Type B pancreatic cell (in vitro differentiated cells): ENCODE data around the gene CAMK1D. TPM values are rescaled to one million over a fixed set of nuclear protein-coding genes. Genes with fewer than 3 reads are reported as not detected.

Source experiments
- DNase-seq: peaks from one replicate; pipeline ENCODE4 v3.0.0; 2021; ENCODE audit warnings: mixed read lengths; ENCODE audit not compliant: unreplicated experiment; ENCODE audit errors: extremely low spot score
- H3K27ac Mint-ChIP-seq: 2 replicates; pipeline ENCODE4 v1.8.0; 2021; ENCODE audit warnings: mild to moderate bottlenecking, mixed read lengths
- H3K27me3 Mint-ChIP-seq: 2 replicates; pipeline ENCODE4 v1.8.0; 2021; ENCODE audit warnings: mixed read lengths
- H3K36me3 Mint-ChIP-seq: 2 replicates; pipeline ENCODE4 v1.8.0; 2021; ENCODE audit warnings: mixed read lengths
- H3K4me1 Mint-ChIP-seq: one replicate; pipeline ENCODE4 v1.8.0; 2021; ENCODE audit warnings: mixed read lengths; ENCODE audit not compliant: unreplicated experiment
- H3K4me3 Mint-ChIP-seq: 2 replicates; pipeline ENCODE4 v1.8.0; 2021; ENCODE audit warnings: mild to moderate bottlenecking, mixed read lengths
- H3K9me3 Mint-ChIP-seq: 2 replicates; pipeline ENCODE4 v1.8.0; 2021; ENCODE audit warnings: mixed read lengths
- CTCF ChIP-seq: fragments of 200-600 bp; sonication (generic); conservative IDR thresholded peaks from 2 replicates; pipeline ENCODE4 v1.5.0; 2021; ENCODE audit warnings: antibody characterized with exemption, mild to moderate bottlenecking
- total RNA-seq: library from RNA; stranded (reverse); gene quantifications from 2 replicates; pipeline ENCODE4 v1.2.1, GENCODE V29; 2021; ENCODE audit warnings: low replicate concordance

CAMK1D gene
- total RNA-seq, 1 donor from 2014 or later = 12.2 TPM

- H3K27me3 Mint-ChIP-seq = no peaks in the 10 kb centered on the region
- H3K36me3 Mint-ChIP-seq = peaks cover 16% of the 10 kb centered on the region
- DNase-seq = no peak
- no peak overlapping the region for H3K27ac Mint-ChIP-seq
- H3K9me3 Mint-ChIP-seq = no peaks in the 10 kb centered on the region
- TF ChIP-seq CTCF = no peak
- H3K4me3 Mint-ChIP-seq = no peak overlapping the region
- peaks cover 36% of the 10 kb centered on the region for H3K4me1 Mint-ChIP-seq
Measured at GRCh38 chr10:12799714-12800113, 450.4 kb downstream of the CAMK1D start.

- Mint-ChIP-seq H3K4me3 (no peak overlapping the region), H3K27me3 (no peaks in the 10 kb centered on the region), H3K4me1 (peaks cover 36% of the 10 kb centered on the region), H3K27ac (no peak overlapping the region), H3K9me3 (no peaks in the 10 kb centered on the region), H3K36me3 (peaks cover 12% of the 10 kb centered on the region)
- no peak for DNase-seq
- TF ChIP-seq CTCF = peak; percentile 59
Measured at GRCh38 chr10:12800302-12800701, 451.0 kb downstream of the CAMK1D start.

- DNase-seq = no peak
- H3K27me3 Mint-ChIP-seq = no peaks in the 10 kb centered on the region
Measured at GRCh38 chr10:12801214-12802087, 452.1 kb downstream of the CAMK1D start.

GRCh38 chr10:12803776-12804175 lies 454.4 kb downstream of the CAMK1D start:
- Mint-ChIP-seq H3K27ac (no peak overlapping the region), H3K4me3 (no peak overlapping the region), H3K9me3 (no peaks in the 10 kb centered on the region), H3K27me3 (no peaks in the 10 kb centered on the region), H3K36me3 (peaks cover 9% of the 10 kb centered on the region), H3K4me1 (peaks cover 30% of the 10 kb centered on the region)
- TF ChIP-seq CTCF = no peak
- DNase-seq = no peak

More at GRCh38 chr10:12801214-12802087, 452.1 kb downstream of the CAMK1D start:
- H3K9me3 Mint-ChIP-seq = no peaks in the 10 kb centered on the region
- H3K36me3 Mint-ChIP-seq = peaks cover 12% of the 10 kb centered on the region
- H3K4me1 Mint-ChIP-seq = peaks cover 34% of the 10 kb centered on the region
- H3K4me3 Mint-ChIP-seq = no peak overlapping the region
- TF ChIP-seq CTCF = no peak
- no peak overlapping the region for H3K27ac Mint-ChIP-seq

- Mint-ChIP-seq H3K9me3 (no peaks in the 10 kb centered on the region), H3K36me3 (peaks cover 6% of the 10 kb centered on the region), H3K27ac (no peak overlapping the region), H3K4me3 (no peak overlapping the region), H3K4me1 (peaks cover 19% of the 10 kb centered on the region), H3K27me3 (no peaks in the 10 kb centered on the region)
- no peak for TF ChIP-seq CTCF
- no peak for DNase-seq
Measured at GRCh38 chr10:12806228-12807095, 457.1 kb downstream of the CAMK1D start.
